T-helper 2 cell treated with Interferon-gamma antibody and Interleukin-4, amounts not matched to agents 100 ng/mL and 5 ng/mL, for 36 hours (primary cell): ENCODE results near the gene RNF133. TPM values are rescaled to one million over a fixed set of nuclear protein-coding genes. Genes with fewer than 3 reads are reported as not detected.

Experiments used
- intact Hi-C: fragments of 100-400 bp; cut with micrococcal nuclease; formaldehyde crosslinking; loops from one replicate; pipeline ENCODE4 v1.15.1; 2023
- total RNA-seq: library from RNA; stranded (reverse); gene quantifications from 2 replicates; pipeline ENCODE4 v1.2.3, GENCODE V29; 2022

Gene RNF133, protein sequence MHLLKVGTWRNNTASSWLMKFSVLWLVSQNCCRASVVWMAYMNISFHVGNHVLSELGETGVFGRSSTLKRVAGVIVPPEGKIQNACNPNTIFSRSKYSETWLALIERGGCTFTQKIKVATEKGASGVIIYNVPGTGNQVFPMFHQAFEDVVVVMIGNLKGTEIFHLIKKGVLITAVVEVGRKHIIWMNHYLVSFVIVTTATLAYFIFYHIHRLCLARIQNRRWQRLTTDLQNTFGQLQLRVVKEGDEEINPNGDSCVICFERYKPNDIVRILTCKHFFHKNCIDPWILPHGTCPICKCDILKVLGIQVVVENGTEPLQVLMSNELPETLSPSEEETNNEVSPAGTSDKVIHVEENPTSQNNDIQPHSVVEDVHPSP
- total RNA-seq = not detected in 2 replicates

DNA sequence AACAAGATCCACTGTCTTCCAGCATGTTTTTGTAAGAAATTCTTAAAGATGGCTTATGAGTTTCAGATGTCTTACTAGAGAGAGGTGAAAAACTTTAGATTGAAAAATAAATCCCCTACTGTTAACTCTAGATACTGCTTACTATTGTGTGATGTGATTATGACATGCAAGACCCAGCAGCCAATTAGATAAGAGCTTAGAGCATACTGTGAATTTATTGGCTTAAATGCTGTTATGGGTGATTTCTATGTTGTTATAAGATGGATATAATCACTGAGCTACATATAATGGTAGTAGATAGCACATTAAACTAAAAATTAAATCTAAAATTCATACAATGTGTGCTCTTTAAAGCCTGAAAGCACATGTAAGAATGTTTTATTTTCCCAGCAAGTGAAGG lies at the start of gene RNF133:
Gene RNF133, minus strand, starts transcription at position 101 of the 400 bp plus-strand sequence. CDS start 199 bp downstream, outside the sequence.
- intact Hi-C loops = no loop called here

DNA sequence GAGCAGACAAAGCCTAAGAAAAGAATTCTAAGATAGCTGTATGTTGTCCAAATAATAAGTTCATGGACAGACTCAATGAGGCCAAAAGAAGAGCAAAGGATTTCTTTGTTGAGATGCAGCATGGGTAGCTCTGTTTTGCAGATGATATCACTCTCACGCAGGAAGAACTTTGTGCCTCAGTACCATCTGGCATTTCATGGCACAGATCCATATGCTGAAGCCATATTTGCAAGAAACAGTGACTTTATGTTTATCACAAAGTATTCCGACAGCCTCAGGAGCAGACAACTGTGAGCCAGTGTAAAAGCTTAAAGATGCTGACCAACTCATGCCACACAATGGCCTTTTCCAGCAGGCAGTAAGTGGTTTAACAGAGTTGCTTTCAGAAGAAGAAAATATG lies 49.3 kb upstream of the RNF133 start:
- intact Hi-C loops = no loop called here

DNA sequence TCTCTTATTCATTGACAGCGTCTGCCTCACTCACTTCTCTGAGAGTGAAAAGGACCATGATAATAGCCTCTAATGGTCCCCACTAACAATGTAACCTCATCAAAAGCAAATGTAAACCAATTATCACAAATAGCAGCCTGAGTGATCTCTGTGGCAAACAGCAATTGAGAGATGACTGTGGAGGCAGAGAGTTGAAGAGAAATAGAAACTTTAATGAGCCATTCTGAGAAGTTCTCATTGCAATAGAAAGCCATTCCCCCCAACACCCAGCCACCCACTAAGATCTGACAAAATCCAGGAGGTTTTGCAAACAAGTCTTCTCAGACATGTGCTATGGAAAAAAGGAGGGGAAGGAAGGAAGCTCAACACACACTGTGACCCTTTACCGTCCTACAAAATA lies 48.0 kb upstream of the RNF133 start:
- intact Hi-C loops = no loop called here

DNA sequence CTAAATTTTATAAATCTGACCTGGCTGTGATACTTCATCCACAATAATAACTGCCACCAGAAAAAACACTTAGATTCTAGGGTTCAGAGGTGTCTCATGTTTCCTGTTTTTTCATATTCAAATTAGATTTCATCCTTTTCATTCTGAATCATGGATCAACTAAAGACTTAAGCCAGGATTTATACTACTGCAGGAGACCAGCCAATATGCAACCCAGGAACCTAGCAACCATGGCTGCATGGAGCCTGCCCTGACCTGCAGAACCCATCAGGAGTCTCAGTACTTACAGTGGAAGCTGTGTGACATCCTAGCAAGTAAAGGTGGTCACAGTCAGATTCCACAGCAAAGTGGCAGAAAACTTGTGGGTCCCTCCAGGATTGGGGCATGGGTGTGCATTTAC lies 44.3 kb upstream of the RNF133 start:
- intact Hi-C loops = no loop called here

DNA sequence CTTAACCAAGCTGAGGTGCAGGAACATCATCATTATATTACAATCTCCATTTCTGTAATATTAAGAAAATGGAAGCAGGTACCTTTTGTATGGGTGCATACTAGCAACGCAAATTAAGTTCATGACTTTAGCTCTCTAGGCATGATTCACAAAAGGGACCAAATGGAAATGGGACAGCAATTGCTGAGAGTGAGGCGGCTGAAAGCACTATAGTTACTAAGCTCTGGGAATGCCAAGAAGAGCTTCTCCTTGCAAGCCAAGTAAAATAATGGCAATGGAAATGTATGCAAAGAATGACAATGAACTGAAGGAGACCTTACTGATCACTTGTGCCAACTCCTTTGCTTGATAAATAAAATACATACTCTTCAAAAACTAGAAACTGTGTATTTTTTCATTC lies 40.0 kb upstream of the RNF133 start:
- intact Hi-C loops = no loop called here

DNA sequence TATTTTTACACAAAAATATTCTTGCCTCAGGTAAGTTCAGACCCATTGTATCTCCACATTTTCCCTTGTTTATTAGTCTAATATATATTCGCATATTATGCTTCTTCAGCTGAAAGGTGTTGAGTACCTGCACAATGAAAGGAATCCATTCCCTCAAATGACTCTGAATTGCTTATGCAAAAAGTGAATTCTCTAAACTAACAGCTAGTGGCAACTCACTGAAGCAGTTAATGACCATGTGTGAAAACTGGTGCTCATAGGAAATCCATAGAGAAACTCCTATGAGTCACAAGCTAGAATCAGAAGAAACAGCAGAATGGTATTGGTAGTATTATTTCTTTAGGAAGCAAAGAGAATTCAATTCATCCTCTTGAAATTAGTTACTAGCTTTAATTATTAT lies 37.3 kb upstream of the RNF133 start:
- intact Hi-C loops = no loop called here

DNA sequence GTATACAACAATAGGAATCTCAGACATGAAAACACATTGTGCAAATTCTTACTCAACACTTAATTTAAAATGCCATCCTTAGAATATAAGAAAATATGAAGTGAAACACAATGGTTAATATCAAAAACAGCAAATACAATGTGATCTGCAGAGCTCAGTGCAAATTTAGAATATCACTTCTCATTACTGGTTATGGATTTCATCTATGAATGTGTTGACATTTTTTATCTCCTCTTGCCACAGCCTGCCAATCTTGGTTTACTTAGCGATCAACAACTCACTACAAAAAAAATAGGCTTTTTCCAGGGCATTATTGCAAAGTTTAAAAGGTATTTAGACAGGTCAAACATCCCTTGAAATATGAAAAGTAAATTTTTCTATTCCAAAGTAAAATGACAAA lies 28.8 kb upstream of the RNF133 start:
- intact Hi-C loops = no loop called here

DNA sequence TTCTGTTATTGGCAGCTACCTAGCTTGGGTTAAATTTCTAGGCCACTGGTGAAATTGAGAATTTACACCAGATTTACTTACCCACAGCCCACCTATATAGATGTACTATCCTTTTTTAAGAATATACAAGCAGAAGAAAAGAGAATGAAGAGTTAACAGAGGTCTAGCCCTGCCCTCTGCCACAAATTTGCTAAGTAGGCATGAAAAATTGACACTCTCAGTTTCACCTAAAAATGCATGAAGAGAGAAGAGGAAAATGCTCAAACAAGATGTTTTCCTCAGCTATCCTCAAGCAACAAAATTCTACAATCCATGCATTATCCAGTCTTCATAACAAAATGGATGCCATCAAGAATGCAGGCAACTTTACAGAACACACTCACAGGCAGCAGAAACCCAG lies 28.4 kb upstream of the RNF133 start:
- intact Hi-C loops = no loop called here

DNA sequence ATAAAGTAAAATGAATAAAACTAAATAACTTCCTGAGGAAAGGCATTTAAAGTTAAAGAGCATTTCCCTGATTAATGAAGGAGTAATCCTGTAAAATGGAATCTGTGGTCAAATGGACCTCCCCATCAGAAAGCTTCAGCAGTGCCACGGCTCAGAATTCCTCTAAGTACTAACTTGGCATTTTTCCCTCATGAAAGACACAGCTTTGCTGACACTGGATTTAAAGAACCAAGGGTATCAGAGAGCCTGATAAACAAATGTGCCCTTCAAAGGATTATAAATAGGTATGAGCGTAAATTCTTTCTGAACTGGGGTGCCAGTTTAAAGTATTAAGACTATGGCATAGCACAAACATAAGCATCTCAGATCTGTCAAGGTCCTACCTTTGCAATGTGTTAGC lies 28.0 kb upstream of the RNF133 start:
- intact Hi-C loops = no loop called here

DNA sequence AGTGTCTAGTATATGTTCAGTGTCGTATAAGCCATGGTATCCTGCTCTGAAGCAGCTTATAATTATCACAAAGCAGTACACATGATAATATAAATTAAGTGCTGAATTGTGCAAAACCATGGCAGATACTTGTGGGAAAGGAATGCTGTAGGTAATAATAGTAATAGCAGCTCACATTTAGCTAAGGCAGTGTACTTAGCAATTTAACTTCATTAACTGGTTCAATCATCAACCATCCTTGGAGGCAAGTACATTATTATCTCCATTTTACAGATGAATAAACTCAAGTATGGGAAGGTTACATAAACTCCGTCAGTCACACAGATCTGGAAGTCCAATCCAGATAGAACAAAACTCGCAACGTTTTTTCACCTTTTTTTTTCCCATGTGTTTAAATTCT lies 25.4 kb upstream of the RNF133 start:
- intact Hi-C loops = no loop called here

DNA sequence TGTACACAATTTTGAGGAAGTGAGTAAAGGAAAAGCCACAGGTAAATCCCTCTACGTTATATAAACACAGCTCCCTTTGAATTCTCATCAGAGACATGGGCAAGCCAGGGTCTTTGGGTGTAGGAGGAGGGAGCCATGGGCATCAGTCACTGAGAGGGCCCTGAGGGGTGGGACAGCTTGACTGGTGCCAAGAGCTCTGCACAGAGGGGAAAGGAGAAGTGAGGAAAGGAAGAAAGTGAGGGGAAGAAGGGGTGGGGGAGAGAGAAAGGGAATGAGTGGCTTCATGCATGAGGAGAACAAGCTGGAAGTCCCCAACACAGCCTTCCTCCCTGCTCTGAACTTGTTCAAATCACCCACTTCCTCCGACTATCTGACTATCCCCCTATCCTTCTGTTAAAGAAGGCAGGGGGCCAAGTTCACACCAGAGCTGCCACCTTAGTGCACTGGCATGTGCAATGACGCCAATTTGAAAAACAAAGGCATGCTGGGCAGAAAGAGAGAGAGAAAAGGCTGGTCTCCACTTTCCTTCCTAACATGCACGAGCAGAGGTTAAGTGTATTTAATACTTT lies 20.2 kb upstream of the RNF133 start:
- intact Hi-C loops = no loop called here

DNA sequence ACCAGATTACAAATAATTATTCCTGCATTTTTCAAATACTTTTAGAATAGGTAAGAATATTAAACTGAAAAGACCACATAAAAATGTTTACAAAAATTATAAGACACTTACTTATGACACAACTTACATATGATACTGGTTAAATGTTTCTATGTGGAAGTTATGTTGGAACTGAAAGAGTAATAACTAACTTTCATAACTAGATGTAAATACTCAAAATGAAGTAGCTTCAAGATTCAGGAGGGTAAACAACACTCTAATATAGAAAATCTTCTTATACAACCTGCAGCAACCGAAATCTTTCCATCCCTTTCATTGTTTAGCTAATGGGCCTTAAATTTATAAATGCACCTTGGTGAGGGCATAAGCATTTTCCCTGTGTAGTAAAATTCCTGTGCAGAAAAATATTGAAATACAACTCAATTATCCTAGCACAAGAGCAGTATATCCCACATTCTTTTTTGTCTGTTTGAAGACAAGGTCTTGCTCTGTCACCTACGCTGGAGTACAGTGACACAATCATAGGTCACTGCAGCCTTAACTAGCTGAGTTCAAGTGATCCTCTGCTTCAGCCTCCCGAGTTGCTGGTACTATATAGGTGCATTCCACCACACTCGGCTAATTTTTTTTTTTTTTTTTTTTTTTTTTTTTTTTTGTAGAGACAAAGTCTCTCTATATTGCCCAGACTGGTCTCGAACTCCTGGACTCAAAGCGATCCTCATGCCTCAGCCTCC lies 18.6 kb upstream of the RNF133 start:
- intact Hi-C loops = no loop called here

DNA sequence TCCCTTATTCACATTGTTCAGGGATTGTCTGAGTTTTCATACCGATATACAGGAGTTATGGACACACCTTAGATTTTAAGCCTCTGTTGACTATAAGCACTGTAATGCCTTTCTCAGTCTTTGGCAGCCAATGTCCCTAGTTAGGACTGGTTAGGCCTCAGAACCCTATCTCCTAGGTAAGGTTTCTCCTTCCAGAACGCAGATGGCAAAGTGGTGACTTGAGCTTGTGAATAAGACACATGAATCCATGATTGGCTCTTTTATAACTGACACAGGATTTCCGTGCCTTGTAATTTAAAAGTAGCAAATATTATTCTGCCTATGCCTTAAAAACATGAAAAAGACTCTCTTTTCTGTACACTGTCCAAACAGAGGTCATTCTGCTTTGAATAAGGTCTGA lies 16.3 kb upstream of the RNF133 start:
- intact Hi-C loops = no loop called here

DNA sequence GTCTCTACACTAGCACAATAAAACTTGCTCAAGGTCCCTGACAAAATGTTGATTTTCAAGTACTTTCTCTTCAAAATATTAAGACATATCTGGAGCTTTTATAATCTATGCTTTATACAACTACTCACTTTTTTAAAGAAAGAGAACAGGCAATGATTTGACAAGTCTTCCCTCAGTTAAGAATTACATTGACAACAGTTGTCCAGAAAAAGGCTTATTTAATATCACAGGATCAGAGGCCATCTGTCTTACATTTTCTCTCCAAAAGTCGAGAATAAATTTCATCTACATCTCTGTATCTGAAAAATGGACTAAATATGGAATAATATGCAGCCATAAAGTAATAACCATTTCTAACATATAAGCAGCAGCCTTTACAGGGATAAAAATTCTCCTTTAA lies 12.0 kb upstream of the RNF133 start:
- intact Hi-C loops = no loop called here

DNA sequence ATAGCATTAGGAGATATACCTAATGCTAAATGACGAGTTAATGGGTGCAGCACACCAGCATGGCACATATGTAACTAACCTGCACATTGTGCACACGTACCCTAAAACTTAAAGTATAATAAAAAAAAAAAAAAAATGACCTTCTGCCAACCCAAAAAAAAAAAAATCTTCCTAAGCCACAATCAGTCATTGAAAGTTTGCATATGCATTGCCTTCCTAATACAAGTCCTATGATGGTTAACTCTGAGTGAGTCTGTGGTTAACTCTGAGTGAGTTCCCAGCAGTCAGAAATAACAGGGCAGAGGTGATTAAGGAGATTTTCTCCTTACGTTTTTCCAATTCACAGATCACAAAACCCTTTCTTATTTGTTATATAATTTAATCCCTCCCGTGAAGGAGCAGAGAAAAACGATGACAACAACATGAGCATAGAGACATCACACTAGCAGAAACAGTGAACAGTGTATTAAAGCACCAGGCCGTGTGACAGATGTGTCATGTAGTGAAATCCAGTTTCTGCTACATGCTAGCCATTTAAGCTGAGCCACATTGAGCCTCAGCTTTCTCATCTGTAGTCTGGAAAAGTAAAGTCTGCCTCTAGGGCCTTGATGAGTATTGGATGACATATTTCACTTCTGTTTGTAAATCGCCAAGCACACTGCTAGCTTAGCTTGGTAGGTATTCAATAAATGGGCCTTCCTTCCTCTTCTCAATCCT lies 11.2 kb upstream of the RNF133 start:
- intact Hi-C loops = no loop called here

DNA sequence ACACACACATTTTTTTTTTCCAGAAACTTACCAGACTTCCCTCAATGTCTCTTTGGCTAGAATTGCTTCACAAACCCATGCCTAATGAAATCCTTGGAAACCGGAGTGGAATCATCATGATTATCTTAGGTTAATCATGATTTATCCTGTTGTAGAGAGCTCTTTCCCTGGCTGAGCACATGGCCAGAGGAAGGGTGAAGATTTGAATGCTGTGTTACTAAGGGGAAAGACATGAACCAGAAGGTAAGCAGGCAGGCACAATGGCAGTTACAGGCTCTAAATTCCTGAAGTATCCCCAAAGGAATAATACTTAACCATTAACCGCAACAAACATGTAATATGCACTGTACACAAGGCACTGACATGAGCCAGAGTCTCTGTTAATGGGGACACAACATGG lies 7.9 kb upstream of the RNF133 start:
- intact Hi-C loops = no loop called here

DNA sequence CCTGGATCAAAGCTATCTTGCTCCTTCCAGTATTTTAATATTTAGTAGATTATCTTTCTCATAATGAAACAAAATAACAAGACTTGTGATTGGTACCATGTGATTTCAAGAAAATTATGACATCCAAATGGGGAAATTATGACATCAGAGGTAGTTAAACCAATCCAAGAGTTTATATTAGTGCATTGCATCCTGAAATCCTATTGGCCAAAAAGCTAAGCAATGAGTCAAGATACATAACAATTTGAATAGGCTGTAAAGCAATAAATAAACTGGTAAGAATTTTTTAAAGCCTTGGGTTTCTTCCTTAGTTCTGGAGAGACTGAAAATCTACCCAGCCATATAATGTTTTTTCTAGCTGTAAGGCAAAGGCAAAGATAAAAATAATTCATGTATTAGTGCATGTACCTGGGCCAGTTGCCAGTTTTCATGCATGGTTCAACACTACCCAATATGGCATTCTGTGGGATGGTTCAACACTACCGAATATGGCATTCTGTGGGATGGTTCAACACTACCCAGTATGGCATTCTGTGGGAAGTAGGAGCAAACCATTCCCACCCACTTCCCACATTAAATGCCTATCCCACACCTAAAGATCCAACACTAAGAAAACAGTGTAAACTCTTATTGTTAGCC lies 4.1 kb upstream of the RNF133 start, which contains the start of gene RNF148:
Gene RNF148, minus strand, starts transcription at position 51 of the 639 bp plus-strand sequence. CDS start 172 bp downstream, outside the sequence.
- intact Hi-C loops = no loop called here

DNA sequence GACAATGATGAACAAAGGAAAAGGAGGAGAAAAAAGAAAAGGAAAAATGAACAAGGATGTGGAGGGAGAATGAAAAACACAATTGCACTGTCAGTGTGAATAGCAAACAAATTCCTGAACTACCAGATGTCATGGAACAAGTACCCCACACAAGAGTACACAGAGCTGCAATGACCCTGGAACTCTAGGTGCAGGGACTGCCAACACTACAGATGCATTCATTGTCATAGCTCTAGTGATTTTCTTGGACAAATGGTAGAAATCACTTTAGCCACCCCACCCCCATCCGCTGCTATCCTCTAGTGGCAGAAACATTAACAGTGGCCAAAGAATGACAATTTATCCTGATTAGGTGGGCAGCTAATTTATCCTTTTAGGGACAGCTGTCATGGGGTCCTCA lies 3.1 kb downstream of the RNF133 start:
- intact Hi-C loops = no loop called here

DNA sequence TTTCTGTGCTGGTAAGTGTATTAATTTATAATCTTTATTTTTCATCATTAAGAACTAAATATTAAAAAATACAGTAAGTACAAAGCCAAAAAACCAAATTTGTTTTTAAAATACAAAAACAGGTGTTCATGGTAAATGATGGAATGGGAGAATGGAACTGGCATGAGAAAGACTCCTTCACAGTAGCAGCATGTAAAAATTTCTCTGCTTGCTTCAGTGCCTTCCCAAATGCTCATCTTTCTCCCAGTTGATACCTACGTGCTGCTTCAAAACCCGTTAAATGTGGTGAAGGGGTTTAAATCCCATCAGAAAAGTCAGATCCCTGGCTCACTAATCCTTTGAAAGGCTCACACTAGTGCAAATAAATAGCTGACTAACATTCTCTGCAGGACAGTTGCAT lies 4.2 kb downstream of the RNF133 start:
- intact Hi-C loops = no loop called here

DNA sequence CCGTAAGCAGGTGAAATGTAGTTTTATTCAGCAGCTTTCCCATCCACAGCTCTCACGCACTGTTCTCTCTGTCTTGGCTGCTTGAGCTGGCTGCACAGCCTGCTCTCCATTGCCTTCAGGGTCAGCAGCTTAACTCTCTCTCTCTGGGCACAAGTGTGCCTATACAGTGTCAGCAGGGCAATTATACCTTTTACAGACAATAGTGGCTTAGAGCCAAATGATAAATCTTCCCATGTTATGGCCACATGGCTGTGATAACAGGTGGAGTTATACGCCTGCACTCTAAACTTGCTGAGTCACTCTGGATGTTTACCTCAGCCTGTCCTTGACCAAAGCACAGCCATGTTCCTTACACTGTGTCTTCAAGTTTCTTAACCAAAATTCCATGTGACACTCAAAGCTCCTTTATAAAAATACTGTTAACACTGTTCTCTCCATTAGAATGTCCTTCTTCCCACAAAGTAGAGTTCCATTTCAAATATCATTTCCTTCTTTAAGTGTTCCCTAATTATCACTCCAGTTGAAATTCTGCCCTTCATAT lies 6.1 kb downstream of the RNF133 start:
- intact Hi-C loops = no loop called here
